Activated T-cell treated with anti-CD3 and anti-CD28 coated beads, Interleukin-2, amount 50 U/mL, for 1 hour (primary cell): ENCODE results near the gene CDK4.
"Not testable (repeated sequence)": the region's sequence is repeated elsewhere in the genome, so short reads cannot be mapped to it uniquely, and the experiment has no call there.

Experiments
- DNase-seq: peaks from one replicate; pipeline ENCODE4 v3.0.0-alpha.2; 2020

Gene CDK4

GRCh38 chr12:57724003-57724935, 27.8 kb downstream of the CDK4 start:
- no peak for DNase-seq

GRCh38 chr12:57723630-57723962, 28.5 kb downstream of the CDK4 start:
- DNase-seq: no peak

DNA sequence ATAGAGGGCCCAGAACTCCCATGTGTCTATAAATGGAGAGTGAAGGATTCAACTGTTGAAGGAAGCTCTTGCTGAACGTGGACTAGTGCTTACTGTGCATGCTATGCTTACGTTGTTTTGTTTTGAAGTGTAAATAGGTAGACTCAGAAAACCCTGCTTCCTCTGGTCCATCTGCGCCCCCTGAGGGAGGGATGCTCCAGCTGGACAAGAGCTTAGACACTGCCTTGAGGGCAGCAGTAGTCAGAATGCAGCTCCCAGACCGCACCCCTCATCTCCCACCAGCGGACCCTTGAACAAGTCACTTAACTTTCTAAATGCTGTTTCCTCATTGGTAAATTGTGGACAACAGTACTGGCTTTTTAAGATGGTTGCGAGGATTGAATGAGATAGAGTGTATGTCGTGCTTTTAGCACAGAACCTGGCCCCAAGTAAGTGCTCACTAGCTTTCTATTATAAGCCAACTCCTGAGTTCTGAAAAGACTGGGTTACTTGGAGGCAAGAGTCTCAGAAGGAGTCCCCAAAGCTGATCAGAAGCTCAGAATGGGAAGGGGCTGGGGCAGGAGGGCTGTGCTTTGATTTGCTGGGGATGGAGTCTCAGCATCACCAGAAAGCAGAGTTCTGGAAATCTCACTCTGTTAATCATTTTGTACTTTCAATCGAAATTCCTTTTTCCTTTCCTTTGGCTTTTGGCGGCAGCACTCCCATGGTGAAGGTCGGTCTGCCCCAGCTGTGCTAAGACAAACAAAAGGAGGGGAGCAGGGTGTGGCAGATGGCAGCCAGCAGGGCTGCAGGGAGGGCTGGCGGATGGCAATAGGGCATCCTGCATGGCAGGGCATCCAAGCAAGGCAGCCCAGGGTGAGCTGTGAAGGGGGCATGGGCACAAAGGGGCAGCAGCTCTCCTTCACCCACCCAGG, 29.1 kb downstream of the CDK4 start:
- no peak for DNase-seq

DNA sequence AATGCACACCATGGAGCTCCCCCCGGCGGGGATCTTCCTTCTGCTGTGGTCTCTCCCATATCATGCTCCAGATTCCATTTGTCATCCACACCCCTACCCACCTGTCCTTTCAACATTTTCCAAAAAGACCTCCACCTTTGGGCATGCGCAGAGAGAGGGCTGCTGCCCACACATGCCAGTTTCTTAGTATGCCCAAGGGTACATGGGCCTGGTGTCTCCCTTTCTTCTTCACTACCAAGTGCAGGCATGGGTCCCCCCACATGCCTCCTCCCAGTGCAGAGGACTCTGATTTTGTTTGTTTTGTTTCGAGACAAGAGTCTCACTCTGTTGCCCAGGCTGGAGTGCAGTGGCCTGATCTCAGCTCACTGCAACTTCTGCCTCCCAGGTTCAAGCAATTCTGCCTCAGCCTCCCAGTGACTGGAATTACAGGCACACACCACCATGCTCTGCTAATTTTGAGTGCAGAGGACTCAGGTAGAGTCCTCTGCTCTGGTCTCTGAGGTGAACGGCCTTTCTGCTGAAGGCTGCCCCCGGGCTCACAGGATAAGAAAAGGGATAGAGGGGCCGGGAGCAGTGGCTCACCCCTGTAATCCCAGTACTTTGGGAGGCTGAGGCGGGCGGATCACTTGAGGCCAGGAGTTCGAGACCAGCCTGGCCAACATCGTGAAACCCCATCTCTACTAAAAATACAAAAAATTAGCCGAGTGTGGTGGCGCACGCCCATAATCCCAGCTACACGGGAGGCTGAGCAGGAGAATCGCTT, 30.1 kb downstream of the CDK4 start:
- DNase-seq: not testable (repeated sequence)

DNA sequence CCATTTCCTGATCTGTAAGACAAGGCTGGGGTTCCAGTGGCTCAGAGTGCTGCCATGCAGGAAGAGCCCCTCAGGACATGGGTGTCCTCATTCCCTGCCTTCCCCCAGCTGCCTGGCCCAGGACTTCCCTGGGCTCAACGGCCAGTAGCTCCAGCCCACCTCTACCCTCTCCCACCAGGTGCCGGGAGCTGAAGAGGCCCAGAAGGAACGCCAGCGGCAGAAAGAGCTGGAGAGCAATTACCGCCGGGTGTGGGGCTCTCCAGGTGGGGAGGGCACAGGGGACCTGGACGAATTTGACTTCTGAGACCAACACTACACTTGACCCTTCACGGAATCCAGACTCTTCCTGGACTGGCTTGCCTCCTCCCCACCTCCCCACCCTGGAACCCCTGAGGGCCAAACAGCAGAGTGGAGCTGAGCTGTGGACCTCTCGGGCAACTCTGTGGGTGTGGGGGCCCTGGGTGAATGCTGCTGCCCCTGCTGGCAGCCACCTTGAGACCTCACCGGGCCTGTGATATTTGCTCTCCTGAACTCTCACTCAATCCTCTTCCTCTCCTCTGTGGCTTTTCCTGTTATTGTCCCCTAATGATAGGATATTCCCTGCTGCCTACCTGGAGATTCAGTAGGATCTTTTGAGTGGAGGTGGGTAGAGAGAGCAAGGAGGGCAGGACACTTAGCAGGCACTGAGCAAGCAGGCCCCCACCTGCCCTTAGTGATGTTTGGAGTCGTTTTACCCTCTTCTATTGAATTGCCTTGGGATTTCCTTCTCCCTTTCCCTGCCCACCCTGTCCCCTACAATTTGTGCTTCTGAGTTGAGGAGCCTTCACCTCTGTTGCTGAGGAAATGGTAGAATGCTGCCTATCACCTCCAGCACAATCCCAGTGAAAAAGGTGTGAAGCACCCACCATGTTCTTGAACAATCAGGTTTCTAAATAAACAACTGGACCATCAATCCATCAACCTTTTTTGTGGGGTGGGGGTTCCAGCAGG, 31.2 kb downstream of the CDK4 start:
- no peak for DNase-seq

- DNase-seq: no peak
Measured at GRCh38 chr12:57719777-57720605, 32.1 kb downstream of the CDK4 start.

- DNase-seq: no peak
Measured at GRCh38 chr12:57718641-57719528, 33.2 kb downstream of the CDK4 start.

DNA sequence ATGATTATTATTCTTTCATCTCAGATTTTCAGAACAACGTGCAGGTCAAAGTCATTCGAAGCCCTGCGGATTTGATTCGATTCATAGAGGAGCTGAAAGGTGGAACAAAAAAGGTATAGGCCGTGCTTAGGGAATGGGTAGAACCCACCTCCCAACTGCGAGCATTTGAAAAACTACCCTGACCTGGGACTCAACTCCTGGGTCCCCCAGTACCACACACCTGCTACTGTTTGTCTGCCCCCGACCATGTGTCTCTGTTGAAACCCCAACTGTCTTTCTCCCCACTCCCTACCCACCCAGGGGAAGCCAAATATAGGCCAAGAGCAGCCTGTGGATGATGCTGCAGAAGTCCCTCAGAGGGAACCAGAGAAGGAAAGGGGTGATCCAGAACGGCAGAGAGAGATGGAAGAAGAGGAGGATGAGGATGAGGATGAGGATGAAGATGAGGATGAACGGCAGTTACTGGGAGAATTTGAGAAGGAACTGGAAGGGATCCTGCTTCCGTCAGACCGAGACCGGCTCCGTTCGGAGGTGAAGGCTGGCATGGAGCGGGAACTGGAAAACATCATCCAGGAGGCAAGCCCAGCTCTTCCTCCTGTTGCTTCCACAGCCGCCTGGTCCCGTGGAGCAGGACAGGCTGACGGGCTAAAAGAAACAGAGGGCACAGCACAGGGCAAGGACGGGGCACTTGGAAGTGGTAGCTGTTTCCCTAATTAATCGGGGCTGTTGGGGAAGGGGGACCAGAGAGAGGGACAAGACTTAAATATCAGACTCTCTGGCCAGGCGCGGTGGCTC, 34.1 kb downstream of the CDK4 start:
- DNase-seq: no peak

DNA sequence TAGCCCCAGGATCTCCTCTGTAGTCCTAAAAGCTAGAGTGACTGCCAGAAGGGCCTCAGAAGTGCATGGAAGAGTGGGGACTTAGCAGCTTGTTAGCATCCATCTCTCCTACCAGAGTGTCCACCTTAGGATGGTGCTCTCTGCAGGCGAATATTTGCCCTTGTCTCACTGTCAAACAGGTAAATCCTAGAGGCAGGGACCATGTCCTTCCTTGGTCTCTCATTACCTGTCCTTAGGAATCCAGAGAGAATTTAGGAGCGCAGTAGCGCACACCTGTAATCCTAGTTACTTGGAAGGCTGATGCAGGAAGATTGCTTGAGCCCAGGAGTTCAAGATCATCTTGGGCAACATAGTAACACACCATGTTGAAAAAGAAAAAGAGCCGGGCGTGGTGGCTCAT, 35.0 kb downstream of the CDK4 start:
- no peak for DNase-seq

DNA sequence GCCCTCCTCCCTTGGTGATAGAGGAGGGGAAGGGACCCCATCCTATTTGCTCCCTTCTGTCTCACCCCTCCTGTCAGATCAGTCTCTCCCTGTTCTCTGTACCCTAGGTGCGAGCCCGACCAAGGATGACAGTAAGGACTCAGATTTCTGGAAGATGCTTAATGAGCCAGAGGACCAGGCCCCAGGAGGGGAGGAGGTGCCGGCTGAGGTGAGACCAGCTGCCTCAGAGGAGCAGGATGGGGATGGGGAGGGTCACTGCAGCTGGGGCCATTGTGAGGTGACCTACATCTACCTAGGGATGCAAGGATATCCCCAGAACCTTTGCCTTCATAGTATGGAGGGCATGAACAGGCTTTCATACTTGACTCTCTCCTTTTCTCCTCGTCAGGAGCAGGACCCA, 35.8 kb downstream of the CDK4 start:
- DNase-seq: no peak

DNA sequence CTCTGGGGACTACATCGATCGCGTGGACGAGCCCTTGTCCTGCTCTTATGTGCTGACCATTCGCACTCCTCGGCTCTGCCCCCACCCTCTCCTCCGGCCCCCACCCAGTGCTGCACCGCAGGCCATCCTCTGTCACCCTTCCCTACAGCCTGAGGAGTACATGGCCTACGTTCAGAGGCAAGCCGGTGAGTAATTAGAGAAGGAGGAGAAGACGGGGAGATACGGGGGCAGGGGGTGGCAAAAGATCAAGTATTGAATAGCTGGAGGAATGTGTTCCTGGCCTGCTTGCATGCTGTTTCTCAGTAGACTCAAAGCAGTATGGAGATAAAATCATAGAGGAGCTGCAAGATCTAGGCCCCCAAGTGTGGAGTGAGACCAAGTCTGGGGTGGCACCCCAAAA, 36.3 kb downstream of the CDK4 start:
- no peak for DNase-seq

- not testable (repeated sequence) for DNase-seq
Measured at GRCh38 chr12:57715036-57715748, 36.9 kb downstream of the CDK4 start.

- no peak for DNase-seq
Measured at GRCh38 chr12:57713209-57713608, 38.9 kb downstream of the CDK4 start.

GRCh38 chr12:57712701-57713100, 39.4 kb downstream of the CDK4 start:
- no peak for DNase-seq

- no peak for DNase-seq
Measured at GRCh38 chr12:57708296-57708695, 43.8 kb downstream of the CDK4 start.

- no peak for DNase-seq
Measured at GRCh38 chr12:57707250-57707649, 44.9 kb downstream of the CDK4 start.

DNA sequence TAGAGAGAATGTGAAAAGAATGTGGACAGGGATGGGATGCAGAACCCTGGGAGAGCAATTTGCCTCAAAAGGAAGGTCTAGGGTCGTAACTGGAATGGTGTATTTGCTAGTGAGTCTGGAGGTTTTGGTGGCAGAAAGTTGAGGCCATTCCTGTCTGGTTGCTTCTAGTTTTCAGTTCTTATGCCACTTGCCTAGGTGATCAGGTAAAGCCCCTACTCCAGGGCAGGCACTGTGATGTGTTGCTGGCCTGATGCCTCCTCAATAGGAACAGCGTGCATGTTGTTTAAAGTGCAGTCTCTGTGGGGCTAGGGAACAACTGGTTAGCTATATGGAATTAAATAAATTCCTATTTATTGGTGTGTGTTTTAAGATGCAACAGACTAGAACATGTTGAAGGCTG, 51.8 kb downstream of the CDK4 start:
- no peak for DNase-seq

GRCh38 chr12:57698414-57698813, 53.7 kb downstream of the CDK4 start:
- DNase-seq: no peak
